Gastroesophageal sphincter (tissue), 3 donors: ENCODE results near the gene ZNF397.

Source experiments
- EP300 ChIP-seq: sonication (generic); formaldehyde crosslinking; IDR thresholded peaks from one replicate; pipeline ENCODE4 v1.6.1; 2017; ENCODE audit warnings: antibody characterized with exemption, mild to moderate bottlenecking
- POLR2A ChIP-seq, 2 donors: fragments of 450-650 bp; IDR thresholded peaks; one replicate each; pipeline ENCODE4 v1.6.1; 2017; ENCODE audit warnings: antibody characterized with exemption in 2 of 2, mild to moderate bottlenecking in 2 of 2, moderate library complexity in 1 of 2
- POLR2AphosphoS5 ChIP-seq: sonication (generic); formaldehyde crosslinking; IDR thresholded peaks from one replicate; pipeline ENCODE4 v1.6.1; 2017; ENCODE audit warnings: antibody characterized with exemption
- TF ChIP-seq, protein P1 (sequence below), 4 experiments: fragments of 200-600 bp in 2 of 4; fragments of 450-650 bp in 2 of 4; sonication (generic) in 1 of 4; IDR thresholded peaks; one replicate each; pipeline ENCODE4 v1.5.1; 2017 to 2019; ENCODE audit warnings: antibody characterized with exemption in 4 of 4, mild to moderate bottlenecking in 2 of 4, moderate library complexity in 2 of 4

DNA sequence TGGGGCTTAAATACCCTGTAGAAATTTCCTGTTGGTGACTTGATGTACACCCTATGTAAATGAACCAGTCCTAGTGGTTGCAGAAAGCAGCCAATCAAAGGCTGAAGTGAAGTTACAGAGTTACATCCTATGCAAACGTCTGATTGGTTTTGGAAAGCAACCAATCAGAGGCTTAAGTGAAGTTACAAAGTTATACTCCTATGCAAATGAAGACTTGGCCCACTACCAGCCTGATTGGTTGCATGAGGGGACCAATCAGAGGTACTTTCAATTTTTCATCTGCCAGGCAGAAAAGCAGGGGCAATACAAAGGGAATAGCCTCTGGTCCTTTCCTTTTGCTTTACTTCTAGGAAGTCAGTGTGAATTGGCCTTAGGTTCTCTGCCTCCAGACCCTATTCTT is 13.6 kb upstream of the ZNF397 start:
- no peak for TF ChIP-seq POLR2A (IDR thresholded peaks at IDR 0.05)
- TF ChIP-seq, protein P1, sequence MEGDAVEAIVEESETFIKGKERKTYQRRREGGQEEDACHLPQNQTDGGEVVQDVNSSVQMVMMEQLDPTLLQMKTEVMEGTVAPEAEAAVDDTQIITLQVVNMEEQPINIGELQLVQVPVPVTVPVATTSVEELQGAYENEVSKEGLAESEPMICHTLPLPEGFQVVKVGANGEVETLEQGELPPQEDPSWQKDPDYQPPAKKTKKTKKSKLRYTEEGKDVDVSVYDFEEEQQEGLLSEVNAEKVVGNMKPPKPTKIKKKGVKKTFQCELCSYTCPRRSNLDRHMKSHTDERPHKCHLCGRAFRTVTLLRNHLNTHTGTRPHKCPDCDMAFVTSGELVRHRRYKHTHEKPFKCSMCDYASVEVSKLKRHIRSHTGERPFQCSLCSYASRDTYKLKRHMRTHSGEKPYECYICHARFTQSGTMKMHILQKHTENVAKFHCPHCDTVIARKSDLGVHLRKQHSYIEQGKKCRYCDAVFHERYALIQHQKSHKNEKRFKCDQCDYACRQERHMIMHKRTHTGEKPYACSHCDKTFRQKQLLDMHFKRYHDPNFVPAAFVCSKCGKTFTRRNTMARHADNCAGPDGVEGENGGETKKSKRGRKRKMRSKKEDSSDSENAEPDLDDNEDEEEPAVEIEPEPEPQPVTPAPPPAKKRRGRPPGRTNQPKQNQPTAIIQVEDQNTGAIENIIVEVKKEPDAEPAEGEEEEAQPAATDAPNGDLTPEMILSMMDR (IDR thresholded peaks at IDR 0.05), result no peak
- no peak for TF ChIP-seq POLR2AphosphoS5
- no peak for TF ChIP-seq EP300
